ENCODE results near the gene TRPM5.

Gene TRPM5

DNA sequence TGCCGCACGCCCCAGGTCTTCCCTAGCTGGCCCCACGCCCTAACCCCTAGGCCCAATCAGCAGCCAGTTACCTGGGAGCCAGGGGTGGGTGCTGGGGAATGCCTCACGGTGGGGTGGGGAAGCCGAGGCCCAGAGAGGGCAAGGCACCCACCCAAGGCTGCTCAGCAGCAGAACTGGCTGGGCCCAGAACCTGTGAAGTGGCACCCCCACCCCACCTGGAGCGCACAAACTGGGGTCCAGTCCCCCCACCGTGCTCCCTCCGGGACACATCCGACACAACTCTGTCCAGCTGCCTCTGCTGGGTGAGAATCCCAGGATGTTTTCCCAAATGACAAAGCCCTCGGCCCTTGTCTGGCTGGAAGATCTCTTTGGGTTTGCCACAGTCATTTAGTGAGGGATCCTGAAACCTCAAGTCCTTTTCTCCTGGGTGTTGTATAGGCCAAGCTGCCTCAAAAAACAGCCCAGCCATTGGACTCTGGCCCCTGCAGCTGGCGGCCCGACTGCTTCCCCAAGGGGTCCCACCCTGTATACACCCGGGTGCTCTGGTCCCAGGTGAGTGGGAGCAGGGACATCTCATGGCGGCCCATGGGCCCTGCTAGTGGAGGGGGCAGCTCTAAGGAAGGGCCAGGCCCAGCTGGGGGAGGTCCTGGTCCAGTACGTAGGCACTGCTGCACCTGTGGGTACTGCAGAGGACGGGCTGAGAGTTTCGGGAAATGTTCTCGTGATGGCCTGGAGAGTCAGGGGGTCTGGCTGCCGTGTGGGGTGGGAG lies 22.9 kb downstream of the TRPM5 start:
- H3K79me2 ChIP-seq (ENCODE audit: insufficient read depth, low read length), result no peaks in the 10 kb centered on the region
- no peaks in the 10 kb centered on the region for H3K9me2 ChIP-seq (replicated peaks; ENCODE audit: insufficient read depth, low read length)
- H3K9ac ChIP-seq (ENCODE audit: low read length), result no peak overlapping the region
- no peaks in the 10 kb centered on the region for H3K27me3 ChIP-seq (ENCODE audit: low read length)
- TF ChIP-seq EZH2phosphoT487 (conservative IDR thresholded peaks at IDR 0.05; ENCODE audit: low read length), result no peak
- TF ChIP-seq, protein P1, sequence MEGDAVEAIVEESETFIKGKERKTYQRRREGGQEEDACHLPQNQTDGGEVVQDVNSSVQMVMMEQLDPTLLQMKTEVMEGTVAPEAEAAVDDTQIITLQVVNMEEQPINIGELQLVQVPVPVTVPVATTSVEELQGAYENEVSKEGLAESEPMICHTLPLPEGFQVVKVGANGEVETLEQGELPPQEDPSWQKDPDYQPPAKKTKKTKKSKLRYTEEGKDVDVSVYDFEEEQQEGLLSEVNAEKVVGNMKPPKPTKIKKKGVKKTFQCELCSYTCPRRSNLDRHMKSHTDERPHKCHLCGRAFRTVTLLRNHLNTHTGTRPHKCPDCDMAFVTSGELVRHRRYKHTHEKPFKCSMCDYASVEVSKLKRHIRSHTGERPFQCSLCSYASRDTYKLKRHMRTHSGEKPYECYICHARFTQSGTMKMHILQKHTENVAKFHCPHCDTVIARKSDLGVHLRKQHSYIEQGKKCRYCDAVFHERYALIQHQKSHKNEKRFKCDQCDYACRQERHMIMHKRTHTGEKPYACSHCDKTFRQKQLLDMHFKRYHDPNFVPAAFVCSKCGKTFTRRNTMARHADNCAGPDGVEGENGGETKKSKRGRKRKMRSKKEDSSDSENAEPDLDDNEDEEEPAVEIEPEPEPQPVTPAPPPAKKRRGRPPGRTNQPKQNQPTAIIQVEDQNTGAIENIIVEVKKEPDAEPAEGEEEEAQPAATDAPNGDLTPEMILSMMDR (IDR thresholded peaks at IDR 0.05; ENCODE audit: insufficient read depth, low read length, poor library complexity, severe bottlenecking), result no peak
- no peak overlapping the region for H3K4me2 ChIP-seq (ENCODE audit: low read depth, low read length, poor library complexity, severe bottlenecking)
- H3K9me3 ChIP-seq (ENCODE audit: insufficient read depth, low read length), result no peaks in the 10 kb centered on the region
- H3K27ac ChIP-seq (ENCODE audit: low read depth, low read length), result no peak overlapping the region
- no peak overlapping the region for H3K4me3 ChIP-seq (ENCODE audit: insufficient read depth, low read length, poor library complexity, severe bottlenecking)
- H3K36me3 ChIP-seq (ENCODE audit: low read length), result no peaks in the 10 kb centered on the region
- no peaks in the 10 kb centered on the region for H4K20me1 ChIP-seq (ENCODE audit: low read depth, low read length)
- H2AFZ ChIP-seq (ENCODE audit: low read depth, low read length, severe bottlenecking), result no peak overlapping the region
- H3F3A ChIP-seq (ENCODE audit: insufficient read depth), result no peaks in the 10 kb centered on the region

DNA sequence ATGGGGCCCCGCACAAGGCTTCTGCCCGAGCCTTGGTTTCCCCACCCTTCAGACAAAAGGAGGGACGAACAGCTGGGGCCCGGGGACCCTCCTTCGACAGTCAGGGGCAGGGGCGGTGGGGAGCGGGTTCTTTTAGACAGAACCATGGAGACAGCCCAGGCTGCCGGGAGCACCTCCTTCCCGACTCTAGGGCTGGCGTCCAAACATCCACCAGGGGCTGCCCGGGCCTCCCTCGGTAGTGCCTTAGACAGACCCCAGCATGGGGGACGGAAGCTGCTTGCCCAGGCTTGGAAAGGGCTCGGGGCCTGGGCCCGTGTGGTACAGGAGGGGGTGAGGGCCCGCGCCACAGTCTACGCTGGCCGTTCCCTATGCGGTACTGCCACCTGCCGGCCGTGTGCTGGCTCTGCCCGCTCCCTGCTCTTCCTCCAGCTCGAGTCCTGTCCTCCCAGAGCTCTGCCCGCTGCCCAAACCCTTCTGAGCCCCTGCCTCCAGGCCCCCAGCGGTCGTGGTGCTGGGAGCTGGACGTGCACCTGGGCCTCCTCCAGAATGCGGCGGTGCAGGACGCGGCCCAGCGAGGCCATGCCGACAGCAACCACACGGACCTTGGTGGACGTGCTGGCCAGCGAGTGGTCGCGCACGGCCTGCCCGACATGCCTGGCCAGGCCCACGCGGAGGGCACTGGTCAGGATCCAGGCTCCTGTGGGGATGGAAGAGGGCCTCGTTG lies 23.6 kb downstream of the TRPM5 start:
- H3K9ac ChIP-seq (ENCODE audit: low read length), result no peak overlapping the region
- H4K20me1 ChIP-seq (ENCODE audit: low read depth, low read length), result no peaks in the 10 kb centered on the region
- H3K36me3 ChIP-seq (ENCODE audit: low read length), result no peaks in the 10 kb centered on the region
- no peaks in the 10 kb centered on the region for H3K27me3 ChIP-seq (ENCODE audit: low read length)
- H3K79me2 ChIP-seq (ENCODE audit: insufficient read depth, low read length), result no peaks in the 10 kb centered on the region
- H2AFZ ChIP-seq (ENCODE audit: low read depth, low read length, severe bottlenecking), result no peak overlapping the region
- H3K4me2 ChIP-seq (ENCODE audit: low read depth, low read length, poor library complexity, severe bottlenecking), result no peak overlapping the region
- H3F3A ChIP-seq (ENCODE audit: insufficient read depth), result no peaks in the 10 kb centered on the region
- H3K4me3 ChIP-seq (ENCODE audit: insufficient read depth, low read length, poor library complexity, severe bottlenecking), result no peak overlapping the region
- H3K27ac ChIP-seq (ENCODE audit: low read depth, low read length), result no peak overlapping the region
- H3K9me3 ChIP-seq (ENCODE audit: insufficient read depth, low read length), result no peaks in the 10 kb centered on the region
- H3K9me2 ChIP-seq (replicated peaks; ENCODE audit: insufficient read depth, low read length), result no peaks in the 10 kb centered on the region
- no peak for TF ChIP-seq EZH2phosphoT487 (conservative IDR thresholded peaks at IDR 0.05; ENCODE audit: low read length)
- TF ChIP-seq, protein P1 (IDR thresholded peaks at IDR 0.05; ENCODE audit: insufficient read depth, low read length, poor library complexity, severe bottlenecking), result peak; percentile 84

DNA sequence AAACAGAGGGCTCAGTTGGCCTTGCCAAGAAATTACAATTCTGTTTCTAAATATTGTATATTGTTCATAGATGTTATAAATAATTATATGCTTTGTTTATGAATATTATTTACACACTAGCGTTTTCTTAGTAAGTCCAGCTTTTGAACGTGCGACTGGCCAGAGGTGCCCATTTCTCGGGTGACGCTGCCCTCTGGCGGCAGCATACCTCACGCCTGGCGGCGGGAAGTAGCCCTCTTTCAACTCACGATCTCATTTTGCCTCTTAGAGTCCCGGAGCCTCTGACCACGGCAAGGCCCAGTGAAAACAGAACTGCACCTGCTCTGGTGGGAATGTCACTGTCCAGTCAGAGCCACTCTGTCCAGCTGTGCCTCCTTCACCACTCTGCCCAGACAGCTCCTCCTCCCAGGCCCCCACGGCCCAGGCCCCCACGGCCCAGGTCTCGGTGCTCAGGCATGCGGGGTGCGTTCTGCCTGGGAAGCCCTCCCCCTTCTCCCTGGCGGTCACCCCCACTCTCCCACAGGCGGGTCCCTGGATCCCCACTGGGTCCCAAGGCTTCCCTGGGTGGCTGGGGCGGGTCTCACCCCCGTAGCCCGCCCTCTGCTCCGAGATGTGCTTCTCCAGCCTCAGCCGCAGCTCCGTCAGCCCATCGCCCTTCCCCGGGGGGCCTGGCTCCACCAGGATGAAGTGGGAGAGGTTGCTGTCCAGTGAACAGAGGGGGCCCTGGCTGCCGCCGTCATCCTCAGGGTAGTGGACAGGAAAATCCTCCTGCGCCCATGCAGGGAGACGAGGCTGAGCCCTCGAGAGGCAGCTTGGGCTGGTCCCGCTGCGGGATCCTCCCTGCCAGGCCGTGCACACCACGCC lies 24.4 kb downstream of the TRPM5 start:
- Histone ChIP-seq H3K27ac (ENCODE audit: low read depth, low read length) (no peak overlapping the region), H3K4me3 (ENCODE audit: insufficient read depth, low read length, poor library complexity, severe bottlenecking) (no peak overlapping the region), H4K20me1 (ENCODE audit: low read depth, low read length) (no peaks in the 10 kb centered on the region), H3K36me3 (ENCODE audit: low read length) (no peaks in the 10 kb centered on the region), H3F3A (ENCODE audit: insufficient read depth) (no peaks in the 10 kb centered on the region), H3K27me3 (ENCODE audit: low read length) (no peaks in the 10 kb centered on the region), H3K9ac (ENCODE audit: low read length) (no peak overlapping the region), H3K4me2 (ENCODE audit: low read depth, low read length, poor library complexity, severe bottlenecking) (no peak overlapping the region), H3K9me2 (replicated peaks; ENCODE audit: insufficient read depth, low read length) (no peaks in the 10 kb centered on the region), H3K9me3 (ENCODE audit: insufficient read depth, low read length) (no peaks in the 10 kb centered on the region), H2AFZ (ENCODE audit: low read depth, low read length, severe bottlenecking) (no peak overlapping the region), H3K79me2 (ENCODE audit: insufficient read depth, low read length) (no peaks in the 10 kb centered on the region)
- no peak for TF ChIP-seq EZH2phosphoT487 (conservative IDR thresholded peaks at IDR 0.05; ENCODE audit: low read length)
- TF ChIP-seq, protein P1 (IDR thresholded peaks at IDR 0.05; ENCODE audit: insufficient read depth, low read length, poor library complexity, severe bottlenecking), result peak; percentile 98

Measured in SU-DHL-6 (cell line).